Right kidney (tissue), 1 donor: ENCODE results near the gene GRIK3.
A peak's percentile ranks its signal among the peaks of the same experiment; 100 is the strongest.
"Not testable (repeated sequence)": the region's sequence is repeated elsewhere in the genome, so short reads cannot be mapped to it uniquely, and the experiment has no call there.

Source experiments
- DNase-seq: peaks from one replicate; pipeline ENCODE4 v3.0.0-alpha.2; 2016

Gene GRIK3

DNA sequence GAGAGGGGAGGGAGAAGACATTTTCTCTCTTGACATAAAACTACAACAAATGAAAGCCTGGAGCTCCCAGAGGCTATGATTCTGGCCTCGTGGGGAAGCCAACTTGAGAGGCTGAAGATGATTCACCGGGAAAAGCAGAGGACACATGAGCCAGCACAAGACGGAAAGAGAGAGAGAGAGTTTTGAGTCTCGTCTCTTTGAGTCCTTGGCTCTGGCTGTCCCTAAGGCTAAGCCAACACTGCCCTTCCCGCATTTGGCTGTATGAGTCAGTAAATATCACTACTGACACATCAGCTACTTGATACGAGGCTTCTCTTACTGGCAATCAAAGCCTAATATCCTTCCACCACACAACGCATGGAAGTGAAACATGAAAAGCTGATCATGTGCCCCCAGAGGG, 95.5 kb downstream of the GRIK3 start:
- DNase-seq: no peak

DNA sequence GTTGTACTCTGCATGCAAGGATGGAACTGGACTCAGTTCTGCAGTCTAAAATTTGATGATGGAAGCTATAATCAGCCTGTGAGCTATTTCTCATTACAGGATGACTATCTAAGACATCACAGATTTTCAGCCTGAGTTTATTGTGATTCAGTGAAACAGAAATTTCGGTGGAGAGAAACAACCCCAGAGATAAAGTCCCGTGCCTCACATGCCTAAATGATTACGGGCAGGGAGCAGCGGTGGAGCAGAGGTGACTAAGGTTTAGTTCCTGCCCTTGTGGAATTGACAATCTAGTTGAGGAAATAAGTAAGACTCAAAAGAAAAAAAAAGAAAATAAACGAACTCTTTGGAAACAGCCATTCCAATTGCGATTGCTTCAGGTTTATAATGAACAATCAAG, 96.9 kb downstream of the GRIK3 start:
- DNase-seq: no peak

DNA sequence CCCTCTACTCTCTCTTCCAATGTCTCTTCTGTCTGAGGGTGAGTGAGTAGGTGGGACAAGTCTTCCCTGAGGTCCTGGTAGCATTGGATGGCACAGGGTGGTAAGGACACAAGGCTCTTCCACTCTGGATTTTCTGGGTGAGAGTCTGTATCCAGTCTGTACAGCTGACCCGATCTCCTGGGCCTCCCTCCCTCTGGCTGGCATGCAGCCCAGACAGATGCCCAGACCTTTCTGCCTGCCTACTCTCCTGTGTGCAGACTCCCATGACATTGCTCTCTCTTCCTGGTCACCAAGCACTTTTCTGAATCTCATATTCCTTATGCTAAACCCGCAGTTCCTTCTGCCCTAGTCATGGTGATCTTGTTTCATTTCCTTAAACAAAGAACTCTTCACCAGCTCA, 100.3 kb downstream of the GRIK3 start:
- no peak for DNase-seq

DNA sequence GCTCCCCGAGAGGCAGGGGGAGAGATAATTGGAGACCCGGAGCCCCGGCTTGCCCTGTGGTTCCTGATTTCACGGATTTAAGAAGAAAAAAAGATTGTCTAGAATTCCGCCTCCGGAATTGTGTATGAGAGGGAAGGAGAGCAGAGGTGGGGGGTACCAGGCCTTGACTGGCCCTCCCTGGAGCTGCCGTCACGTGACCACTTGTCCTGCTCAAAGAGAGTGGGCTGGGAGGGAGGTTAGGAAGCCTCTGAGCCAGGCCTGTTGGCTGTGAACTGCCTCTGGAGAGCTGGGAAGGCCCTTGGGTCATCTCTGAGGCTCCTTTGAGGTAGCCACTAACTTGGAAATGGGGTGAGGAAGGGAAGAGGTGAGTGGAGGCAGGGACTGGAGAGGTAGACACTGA, 106.5 kb downstream of the GRIK3 start:
- DNase-seq: no peak

DNA sequence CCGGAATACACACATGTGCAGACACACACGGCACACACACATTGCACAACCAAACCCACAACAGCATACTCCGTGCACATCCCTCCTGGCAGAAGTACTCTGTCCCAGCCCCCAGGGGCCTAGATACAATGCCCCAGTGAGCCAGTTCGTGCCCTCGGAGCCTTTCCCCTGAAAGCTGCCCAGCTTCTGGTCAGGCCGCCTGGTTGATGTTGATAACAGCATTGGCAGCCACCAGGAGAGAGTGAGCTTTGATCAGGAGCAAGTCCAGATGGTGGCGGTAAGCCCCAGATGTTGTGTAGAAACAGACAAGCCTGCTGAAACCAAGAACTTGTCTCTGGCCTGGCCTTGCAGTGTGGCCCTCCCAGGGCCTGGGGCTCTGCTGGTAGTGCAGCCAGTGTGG, 109.1 kb downstream of the GRIK3 start:
- no peak for DNase-seq

DNA sequence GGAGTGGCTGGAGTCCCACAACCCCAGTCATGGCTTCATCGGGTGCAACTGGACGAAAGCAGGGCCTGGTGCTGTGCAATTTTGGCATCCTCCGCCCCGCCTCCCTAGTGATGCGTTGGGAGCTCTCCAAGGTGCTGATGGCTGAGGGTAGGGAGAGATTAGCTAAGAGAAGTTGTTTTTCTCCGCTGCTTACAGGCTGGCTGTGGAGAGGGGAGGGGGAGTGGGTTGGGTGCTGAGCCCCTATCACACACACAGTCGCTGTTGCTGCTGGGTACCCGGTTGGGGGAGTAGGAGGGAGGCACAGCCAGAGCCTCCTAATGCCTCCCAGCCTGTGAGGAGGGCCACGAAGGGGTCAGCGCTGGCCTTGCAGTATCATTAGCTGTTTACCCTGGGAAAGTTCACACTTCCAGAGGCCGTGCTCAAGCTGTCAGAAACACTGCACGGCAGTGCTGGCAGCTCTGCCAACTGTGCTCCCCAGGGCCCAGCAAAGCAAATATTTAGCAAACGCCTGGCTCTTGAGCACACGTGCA, 110.0 kb downstream of the GRIK3 start:
- DNase-seq: peak; percentile 71

DNA sequence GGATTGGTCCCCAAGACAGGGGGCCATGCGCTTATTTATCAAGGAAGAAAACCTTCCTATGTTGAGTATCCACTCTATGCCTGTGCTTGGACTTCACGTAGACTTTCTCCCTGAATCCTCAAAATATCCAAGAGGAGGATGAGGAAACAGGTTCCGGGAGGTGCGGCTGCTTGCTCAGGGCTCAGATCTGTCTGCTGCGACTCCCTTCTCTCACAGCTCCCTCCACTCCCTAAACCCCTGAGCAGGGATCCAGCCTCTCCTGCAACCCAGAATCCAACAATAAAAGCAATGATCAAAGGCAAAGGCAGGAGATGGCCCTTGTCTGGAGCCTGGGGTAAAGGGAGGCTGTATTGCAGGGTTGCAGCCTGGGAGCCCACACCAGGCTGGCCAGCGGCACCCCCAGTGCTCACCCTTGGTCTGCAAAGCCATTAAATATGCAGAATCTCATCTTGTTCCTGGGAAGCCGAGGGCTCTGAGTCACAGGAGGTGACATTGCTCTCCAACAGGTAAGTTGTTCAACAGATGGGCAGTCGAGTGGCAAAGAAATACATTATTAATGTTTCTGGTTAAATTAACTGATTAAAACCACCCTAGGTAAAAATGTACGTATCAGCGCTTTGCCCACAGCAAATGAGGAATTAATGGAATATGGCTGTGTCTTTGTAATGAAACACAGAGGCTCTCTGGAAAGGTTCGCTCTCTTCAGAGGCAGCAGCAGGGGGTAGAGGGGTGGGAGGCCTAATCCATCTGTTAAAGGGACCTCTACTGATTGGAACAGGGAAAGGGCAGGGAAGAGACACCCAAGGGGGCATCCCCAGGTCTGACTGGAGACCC, 111.5 kb downstream of the GRIK3 start:
- DNase-seq: no peak

DNA sequence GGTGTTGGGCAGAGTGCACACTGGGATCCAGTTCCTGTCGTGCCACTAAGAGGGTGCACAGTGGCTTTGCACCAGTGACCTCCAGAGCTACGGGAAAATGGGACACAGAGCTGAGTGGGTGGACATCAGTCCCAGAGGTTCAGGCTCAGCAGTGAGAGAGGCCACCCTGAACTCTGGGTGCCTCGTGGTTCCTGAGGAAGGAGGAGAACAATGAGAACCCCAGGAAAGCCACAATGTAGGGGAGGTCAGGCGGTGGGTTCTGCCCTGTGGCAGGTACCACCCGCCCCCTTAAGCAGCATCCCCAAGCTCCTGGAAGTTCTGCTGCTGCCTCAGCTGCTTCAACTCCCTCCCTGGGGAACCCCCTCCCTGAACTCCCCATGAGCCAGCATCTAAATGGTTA, 112.2 kb downstream of the GRIK3 start:
- DNase-seq: no peak

DNA sequence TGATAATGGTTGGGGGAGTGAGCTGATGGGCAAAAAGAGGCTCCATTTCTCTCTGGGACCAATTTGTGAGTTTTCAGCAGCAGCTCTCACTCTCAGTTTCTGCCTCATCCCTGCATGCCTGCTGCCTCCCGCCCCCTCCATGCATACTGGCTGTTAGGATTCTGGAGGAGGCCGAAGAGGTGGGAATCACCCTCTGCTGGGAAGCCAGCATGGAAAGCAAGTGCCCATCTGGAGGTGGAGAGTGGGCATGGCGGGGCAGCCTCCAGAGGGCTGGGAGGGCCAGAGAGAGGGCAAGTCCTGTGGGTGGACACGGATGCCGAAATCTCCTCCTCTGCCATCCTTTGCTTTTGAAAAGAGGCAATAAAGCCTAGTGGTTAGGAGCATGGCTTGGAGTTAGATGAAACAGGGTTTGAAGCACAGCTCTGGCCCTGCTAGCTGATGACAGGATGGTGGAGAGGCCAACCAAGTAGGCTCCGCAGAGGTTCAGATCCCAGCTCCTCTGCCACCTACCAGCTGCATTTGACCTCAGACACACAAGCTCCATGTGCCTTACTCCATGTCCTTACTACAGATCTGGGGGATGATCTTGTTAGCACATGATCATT, 113.4 kb downstream of the GRIK3 start:
- no peak for DNase-seq

DNA sequence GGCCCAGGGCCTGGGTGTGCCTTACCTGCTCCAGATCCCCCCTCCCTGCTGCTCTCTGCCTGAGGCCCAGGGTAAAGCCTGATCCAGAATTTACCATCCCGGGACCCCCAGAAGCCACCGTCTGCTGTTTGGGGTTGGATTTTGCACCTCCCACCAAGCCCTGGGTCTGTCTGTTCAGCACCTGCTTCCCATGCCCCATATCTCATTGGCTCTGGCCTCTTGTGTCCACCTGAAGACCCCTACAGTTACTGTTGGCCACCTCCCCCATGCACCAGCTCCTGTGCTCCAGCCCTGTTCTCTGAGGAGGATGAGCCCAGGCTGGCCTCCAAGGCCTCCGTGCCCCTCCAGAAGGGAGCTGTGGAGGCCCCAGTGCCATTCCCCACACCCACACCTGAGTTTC, 113.9 kb downstream of the GRIK3 start:
- DNase-seq: no peak

DNA sequence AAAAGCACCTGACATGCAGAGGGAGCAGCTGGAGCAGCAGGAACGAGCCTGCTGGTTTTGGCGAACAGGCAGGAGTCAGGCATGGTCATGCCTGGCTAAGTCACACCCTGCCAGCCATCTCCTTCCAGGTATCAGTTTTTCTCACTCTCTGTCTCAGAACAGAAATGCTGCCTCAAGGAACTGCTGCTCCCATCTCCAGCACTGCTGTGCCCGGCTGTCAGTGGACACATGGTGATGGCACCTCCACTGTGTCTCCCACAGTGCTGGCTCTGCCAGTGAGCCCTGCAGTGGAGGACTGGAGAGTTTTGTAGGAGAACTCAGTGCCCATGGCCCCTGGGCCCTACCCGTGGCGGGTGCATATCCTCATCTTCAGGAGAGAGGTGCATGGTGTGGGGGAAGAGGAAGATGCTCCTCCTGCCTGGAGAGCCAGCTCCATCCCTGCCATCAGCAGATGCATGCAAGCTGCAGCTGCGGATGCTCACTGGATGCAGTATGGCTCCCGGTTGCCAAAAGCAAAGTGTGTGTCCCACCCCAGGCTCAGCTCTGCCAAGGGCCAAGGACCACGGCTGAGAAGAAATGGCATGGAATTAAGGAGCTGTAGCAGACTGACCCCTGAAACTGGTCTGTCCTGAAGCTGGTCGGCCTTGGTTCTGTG, 114.7 kb downstream of the GRIK3 start:
- DNase-seq: no peak

DNA sequence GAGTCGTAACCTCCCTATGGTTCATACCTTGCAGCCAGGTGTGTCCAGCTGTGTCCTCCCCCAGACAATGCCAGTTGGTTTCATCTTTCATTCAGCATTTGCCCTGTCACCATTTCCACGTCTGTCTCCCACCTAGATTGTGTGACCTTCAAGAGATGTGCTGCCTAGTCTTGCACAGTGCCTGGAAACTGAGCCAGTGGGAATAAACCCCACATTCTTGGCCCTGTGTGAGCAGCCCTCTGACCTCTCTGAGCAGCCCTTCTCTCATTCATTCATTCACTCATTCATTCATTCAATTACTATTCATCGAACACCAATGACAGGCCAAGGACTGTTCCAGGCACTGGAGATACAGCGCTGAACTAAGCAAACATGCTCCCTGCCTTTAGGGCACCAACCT, 115.7 kb downstream of the GRIK3 start:
- no peak for DNase-seq

DNA sequence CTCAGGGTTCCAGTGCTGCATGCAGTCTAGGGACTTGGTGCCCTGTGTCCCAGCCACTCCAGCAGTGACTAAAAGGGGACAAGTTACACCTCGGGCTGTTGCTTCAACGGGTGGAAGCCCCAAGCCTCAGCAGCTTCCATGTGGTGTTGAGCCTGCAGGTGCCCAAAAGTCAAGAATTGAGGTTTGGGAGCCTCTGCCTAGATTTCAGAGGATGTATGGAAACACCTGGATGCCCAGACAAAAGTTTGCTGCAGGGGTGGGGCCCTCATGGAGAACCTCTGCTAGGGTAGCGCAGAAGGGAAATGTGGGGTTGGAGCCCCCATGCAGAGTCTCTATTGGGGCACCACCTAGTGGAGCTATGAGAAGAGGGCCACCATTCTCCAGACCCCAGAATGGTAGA, 117.8 kb downstream of the GRIK3 start:
- not testable (repeated sequence) for DNase-seq

DNA sequence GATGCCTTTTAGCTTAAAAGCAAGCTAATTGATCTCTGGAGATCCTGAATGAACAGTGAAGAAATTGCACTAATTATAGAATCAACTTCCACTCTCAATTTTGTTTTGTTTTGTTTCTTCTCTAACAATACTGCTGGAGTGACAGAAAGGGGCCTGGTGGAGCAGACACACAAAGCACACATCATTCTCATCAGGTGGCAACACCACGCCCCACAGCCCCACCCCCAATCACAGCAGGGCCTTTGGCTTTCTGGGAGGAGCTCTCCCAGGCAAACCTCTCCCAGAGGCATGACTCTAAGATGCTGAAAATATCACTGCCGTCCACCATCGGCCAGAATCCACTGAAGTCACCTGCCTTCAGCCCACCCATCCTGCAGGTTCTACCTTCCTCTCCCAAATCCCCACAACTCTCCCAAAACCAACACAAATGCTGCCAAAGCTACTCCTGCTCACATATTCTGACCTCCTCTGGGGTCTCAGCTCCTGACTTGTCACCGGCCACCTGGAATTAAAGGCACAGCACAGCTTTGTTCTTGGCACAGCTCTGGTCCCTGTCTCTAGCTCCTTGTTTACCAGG, 120.7 kb downstream of the GRIK3 start:
- DNase-seq: no peak

DNA sequence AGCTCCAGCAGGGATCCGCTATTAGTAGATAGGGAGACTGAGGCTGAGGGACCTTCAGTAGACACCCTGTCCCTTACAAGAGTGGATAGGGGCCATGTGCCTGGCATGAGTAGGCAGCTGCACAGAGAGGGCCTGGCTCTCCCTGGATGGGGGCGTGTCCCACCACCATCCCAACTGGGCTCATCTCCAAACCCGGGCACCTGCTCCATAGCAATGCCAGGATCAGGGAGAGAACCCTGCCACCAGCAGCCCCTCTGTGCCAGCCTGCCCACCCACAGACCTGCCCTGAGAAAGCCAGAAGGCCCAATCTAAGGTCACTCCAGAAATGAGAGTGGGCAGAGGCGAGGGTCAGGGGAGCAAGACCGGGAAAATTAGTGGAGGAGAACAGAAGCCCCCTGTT, 121.3 kb downstream of the GRIK3 start:
- DNase-seq: no peak

DNA sequence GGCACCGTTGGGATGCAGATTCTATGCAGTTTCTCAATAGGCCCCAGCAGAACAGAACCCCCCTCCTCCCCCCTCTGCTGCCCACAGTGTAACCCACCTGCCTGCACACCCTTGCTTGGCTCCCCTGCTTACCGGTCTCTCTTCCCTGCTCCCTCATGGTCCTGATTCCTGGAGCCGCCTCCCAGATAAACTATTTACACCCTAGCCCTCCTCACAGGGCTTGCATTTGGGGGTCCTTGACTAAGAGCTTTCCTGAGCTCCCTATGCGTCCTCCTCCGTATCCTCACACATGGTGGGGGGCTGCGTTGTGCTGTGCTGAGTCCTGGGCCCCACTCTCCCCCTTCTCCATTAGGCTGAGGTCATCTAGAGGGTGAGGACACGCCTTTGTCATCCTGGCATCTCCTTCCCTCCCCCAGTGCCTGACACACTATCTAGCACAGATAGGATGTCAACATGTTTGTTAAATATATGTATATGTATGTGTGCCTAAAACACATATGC, 121.9 kb downstream of the GRIK3 start:
- no peak for DNase-seq

DNA sequence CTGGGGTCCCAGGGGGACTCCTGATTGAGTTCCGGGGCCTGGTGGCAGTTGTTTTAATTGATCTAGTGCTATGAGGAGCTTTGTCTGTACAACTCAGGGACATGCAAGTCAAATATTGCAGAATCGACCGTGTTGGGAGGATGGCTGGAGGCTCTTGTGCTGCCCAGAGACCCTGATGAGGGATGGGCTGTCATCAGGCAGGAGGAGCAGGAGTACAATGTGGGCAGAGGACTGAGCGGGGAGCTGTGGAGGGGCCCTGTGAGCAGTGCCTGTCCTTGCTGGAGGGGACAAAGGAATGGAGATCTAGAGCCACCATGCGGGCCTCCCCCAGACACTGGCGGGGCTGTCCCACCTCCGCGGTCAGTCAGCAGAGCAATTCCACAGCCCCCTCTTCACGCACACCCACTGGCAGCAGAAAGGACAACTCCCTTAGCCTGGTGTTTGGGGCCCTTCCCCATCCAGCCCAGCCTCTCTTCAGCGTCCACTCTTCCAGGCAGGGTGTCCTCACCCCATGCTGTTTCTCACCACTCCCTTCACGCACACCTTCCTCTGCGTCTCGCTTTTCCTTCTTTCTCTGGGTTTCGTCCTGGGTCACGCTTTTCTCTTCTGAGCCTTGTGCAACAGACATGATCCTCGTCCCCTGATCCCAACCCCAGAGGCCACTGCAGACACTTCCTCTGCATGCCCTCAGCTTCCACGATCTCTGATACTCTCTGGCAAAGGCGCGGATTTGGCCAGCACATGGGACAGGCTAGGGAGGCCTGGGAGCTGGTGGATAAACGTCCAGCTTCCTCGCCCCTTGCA, 122.6 kb downstream of the GRIK3 start:
- DNase-seq: no peak

DNA sequence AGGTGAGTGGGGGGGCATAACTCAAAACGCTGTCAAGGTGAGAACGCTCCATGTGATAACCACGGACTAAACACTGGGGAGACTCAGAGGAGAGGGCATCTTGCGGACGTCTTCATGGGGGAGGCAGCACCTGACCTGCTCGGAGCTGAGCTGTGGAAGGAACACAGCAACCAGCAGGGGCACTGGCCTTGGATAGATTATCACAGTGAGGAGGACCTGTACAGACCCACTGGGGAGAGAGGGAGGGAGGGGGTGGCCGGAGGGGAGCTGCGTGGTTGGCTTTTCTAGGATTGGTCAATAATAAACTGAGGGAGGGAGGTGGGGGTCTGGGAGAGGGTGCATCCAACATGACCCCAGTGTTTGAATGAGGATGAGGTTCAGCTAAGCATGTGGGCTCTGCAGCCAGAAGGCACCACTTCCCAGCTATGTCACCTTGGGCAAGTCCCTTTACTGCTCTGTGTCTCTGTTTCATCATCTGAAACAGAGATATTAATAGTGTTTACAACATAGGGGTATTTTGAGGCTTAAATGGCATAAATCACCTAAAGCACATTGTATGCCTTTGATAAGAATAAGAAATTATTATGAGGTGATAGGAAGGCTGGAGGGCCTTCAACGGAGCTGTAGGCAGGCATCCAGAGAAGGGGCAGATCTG, 123.3 kb downstream of the GRIK3 start:
- no peak for DNase-seq

DNA sequence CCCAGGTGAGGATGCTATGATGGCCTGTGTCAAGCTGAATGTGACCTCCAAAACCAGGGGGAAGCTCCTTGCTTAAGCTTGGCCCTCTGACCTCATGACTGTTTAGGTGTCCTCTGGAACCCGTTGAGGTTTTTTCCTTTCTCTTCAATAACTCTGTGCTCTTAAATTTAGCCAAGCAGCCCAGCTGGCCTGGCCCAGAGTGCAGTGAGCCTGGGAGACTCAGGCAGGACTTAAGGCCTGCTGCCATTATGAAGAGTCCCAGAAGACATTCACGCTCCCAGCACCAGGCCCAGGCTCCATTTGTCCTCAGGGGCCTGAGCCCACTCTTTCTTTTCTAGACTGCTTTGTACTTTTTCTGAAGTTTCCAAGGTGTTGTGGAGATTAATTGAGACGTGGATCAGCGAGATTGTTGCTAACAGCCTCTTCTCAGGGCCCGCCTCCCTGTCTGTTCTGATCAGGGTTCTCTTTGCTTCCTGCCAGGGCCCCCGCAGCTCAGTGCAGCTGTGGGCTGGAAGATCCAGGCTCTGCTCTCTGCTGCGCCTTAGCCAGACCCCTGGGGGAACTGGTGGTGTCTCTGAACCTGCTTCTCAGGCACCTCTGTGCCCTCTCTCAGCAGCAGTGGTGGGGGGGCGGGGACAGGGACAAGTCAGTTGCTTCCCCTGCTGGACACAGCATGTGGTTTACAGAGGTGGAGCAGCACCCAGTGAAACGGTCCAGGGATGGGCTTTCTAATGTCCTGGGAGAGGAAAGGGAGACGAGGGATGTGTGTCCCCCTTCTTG, 124.2 kb downstream of the GRIK3 start:
- DNase-seq: no peak

DNA sequence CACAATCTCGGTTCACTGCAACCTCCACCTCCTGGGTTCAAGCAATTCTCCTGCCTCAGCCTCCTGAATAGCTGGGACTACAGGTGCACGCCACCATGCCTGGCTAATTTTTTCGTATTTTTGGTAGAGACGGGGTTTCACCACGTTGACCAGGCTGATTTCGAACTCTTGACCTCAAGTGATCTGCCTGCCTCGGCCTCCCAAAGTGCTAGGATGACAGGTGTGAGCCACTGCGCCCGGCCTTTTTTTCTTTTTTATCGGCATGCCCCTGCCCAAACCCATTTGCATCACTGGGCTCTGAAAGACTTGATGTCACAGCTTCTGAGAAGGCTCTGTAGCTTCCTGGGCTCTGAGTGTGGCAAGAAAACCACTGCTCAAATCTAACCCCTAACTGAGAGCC, 125.0 kb downstream of the GRIK3 start:
- DNase-seq: not testable (repeated sequence)

DNA sequence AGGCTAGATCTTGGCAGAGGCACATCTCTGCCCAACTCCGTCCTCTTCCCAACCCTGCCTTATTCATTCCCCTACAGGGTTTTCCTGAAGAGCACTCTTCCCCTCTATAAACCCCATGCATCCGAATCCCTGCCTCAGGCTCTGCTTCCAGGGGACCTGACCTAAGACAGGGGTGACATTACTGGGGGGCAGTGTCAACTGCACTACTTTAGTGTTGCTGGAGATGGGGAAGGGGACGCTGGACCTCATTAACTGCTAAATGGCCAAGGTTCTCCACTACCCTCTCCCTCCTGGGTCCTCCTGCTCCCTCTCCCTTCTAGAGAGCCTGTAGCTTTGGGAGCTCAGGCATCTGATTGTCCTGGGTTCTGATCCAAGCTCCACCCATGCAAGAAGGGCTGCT, 126.2 kb downstream of the GRIK3 start:
- no peak for DNase-seq
